K562 (cell line): ENCODE data around the gene SEC14L5. TPM values are rescaled to one million over a fixed set of nuclear protein-coding genes. Genes with fewer than 3 reads are reported as not detected.

ENCODE experiments used
- BCL6 ChIP-seq: fragments of 250-450 bp; sonication (Bioruptor Pico); IDR thresholded peaks from 2 replicates; pipeline ENCODE4 v1.4.0; 2020
- CHCHD3 ChIP-seq: fragments of 250-450 bp; sonication (Bioruptor Pico); IDR thresholded peaks from 2 replicates; pipeline ENCODE4 v2.1.2; 2022; ENCODE audit warnings: mild to moderate bottlenecking
- CREB3 ChIP-seq: fragments of 450-650 bp; conservative IDR thresholded peaks from 2 replicates; pipeline ENCODE4 v1.6.1; 2016; ENCODE audit warnings: missing genetic modification characterization, low read depth, mild to moderate bottlenecking, missing compliant biosample characterization, moderate library complexity
- CTCF ChIP-seq, 3 experiments: IDR thresholded peaks in 2 of 3; conservative IDR thresholded peaks in 1 of 3; 2 replicates each; pipeline ENCODE4 v1.5.1; 2011 to 2012; ENCODE audit warnings: low read length in 3 of 3, mild to moderate bottlenecking in 3 of 3, control low read depth in 2 of 3, improper control_type of control experiment in 1 of 3, inconsistent platforms in 1 of 3, low read depth in 1 of 3, mixed read lengths in 1 of 3, moderate library complexity in 1 of 3; ENCODE audit not compliant: insufficient read depth in 2 of 3
- FOXM1 ChIP-seq, 2 experiments: fragments of 450-650 bp in 1 of 2; sonication (generic) in 1 of 2; formaldehyde crosslinking in 1 of 2; IDR thresholded peaks; 2 replicates each; pipeline versions ENCODE4 v1.6.1 to v1.9.0; 2017 to 2022; ENCODE audit warnings: low read depth in 2 of 2, mild to moderate bottlenecking in 2 of 2, missing genetic modification reagents in 1 of 2, moderate library complexity in 1 of 2
- GTF2A2 ChIP-seq: IDR thresholded peaks from 2 replicates; pipeline ENCODE4 v1.6.1; 2016; ENCODE audit warnings: mild to moderate bottlenecking, missing genetic modification characterization, missing compliant biosample characterization
- HDAC3 ChIP-seq: fragments of 450-650 bp; IDR thresholded peaks from 2 replicates; pipeline ENCODE4 v1.6.1; 2018; ENCODE audit warnings: borderline replicate concordance, mild to moderate bottlenecking, moderate library complexity; ENCODE audit not compliant: partially characterized antibody
- HDAC8 ChIP-seq: fragments of 450-650 bp; IDR thresholded peaks from 2 replicates; pipeline ENCODE4 v1.6.1; 2016; ENCODE audit warnings: mild to moderate bottlenecking, missing genetic modification characterization, moderate library complexity, missing compliant biosample characterization
- NFYB ChIP-seq: IDR thresholded peaks from 2 replicates; pipeline ENCODE4 v1.6.1; 2011; ENCODE audit warnings: mild to moderate bottlenecking, moderate library complexity; ENCODE audit not compliant: insufficient read length; ENCODE audit errors: extremely low read depth
- PHF21A ChIP-seq: fragments of 450-650 bp; IDR thresholded peaks from 2 replicates; pipeline ENCODE4 v1.6.1; 2017; ENCODE audit warnings: low read depth, borderline replicate concordance
- RB1 ChIP-seq: fragments of 450-650 bp; IDR thresholded peaks from 2 replicates; pipeline ENCODE4 v1.6.1; 2017; ENCODE audit warnings: low read depth, mild to moderate bottlenecking
- RBFOX2 ChIP-seq: fragments of 200-400 bp; formaldehyde crosslinking; IDR thresholded peaks from 2 replicates; pipeline ENCODE4 v1.6.1; 2017; ENCODE audit warnings: low read depth, mild to moderate bottlenecking, low read length, moderate library complexity
- SAP30 ChIP-seq: fragments of 200-600 bp; sonication (generic); IDR thresholded peaks from 2 replicates; pipeline ENCODE4 v1.6.1; 2012; ENCODE audit warnings: borderline replicate concordance, low read depth, mild to moderate bottlenecking, moderate library complexity, low read length, control low read depth, inconsistent platforms; ENCODE audit not compliant: insufficient read depth, poor library complexity, severe bottlenecking
- SMAD2 ChIP-seq: fragments of 150-350 bp; IDR thresholded peaks from 2 replicates; pipeline ENCODE4 v1.6.1; 2014; ENCODE audit warnings: low read depth, mild to moderate bottlenecking, low read length
- STAT6 ChIP-seq: sonication (generic); formaldehyde crosslinking; IDR thresholded peaks from 2 replicates; pipeline ENCODE4 v1.8.1; 2023; ENCODE audit warnings: mild to moderate bottlenecking, missing genetic modification reagents
- ZBTB17 ChIP-seq: fragments of 450-650 bp; formaldehyde crosslinking; IDR thresholded peaks from 2 replicates; pipeline ENCODE4 v1.4.0; 2020; ENCODE audit warnings: mild to moderate bottlenecking
- ZNF133 ChIP-seq: fragments of 250-450 bp; sonication (Bioruptor Pico); IDR thresholded peaks from 2 replicates; pipeline ENCODE4 v1.4.0; 2020; ENCODE audit warnings: mild to moderate bottlenecking
- ZNF263 ChIP-seq: sonication (generic); formaldehyde crosslinking; IDR thresholded peaks from 2 replicates; pipeline ENCODE4 v1.8.0; 2022; ENCODE audit warnings: mild to moderate bottlenecking, missing genetic modification reagents, borderline replicate concordance
- ZNF41 ChIP-seq: fragments of 250-450 bp; sonication (Bioruptor Pico); conservative IDR thresholded peaks from 2 replicates; pipeline ENCODE4 v1.4.0; 2020; ENCODE audit warnings: mild to moderate bottlenecking
- ZNF766 ChIP-seq: fragments of 200-800 bp; sonication (Bioruptor generic); conservative IDR thresholded peaks from 2 replicates; pipeline ENCODE4 v1.6.1; 2016; ENCODE audit warnings: missing genetic modification characterization, missing compliant biosample characterization
- ZSCAN29 ChIP-seq: fragments of 450-650 bp; IDR thresholded peaks from 2 replicates; pipeline ENCODE4 v1.6.1; 2017
- polyA plus RNA-seq, 8 experiments: library from polyadenylated mRNA; depleted of rRNA in 4 of 8; stranded (reverse) in 5 of 8; unstranded in 3 of 8; fragments of >200 nt; fragmentation: Nextera tagmentation in 2 of 8; fragmentation: Illumina TruSeq in 1 of 8; extraction: Ambion mirVana in 2 of 8; extraction: Trizol in 1 of 8; gene quantifications; 2 replicates each; pipeline versions ENCODE4 v1.2.1 to v1.2.3, GENCODE V29; 2011 to 2014; ENCODE audit warnings: inconsistent platforms in 1 of 8, missing spikeins in 1 of 8
- total RNA-seq, 7 experiments: library from RNA; depleted of rRNA in 6 of 7; stranded (reverse); fragments of >200 nt in 6 of 7; fragmentation: Illumina TruSeq in 2 of 7; extraction: Trizol in 2 of 7; gene quantifications; 2 replicates each; pipeline versions ENCODE4 v1.2.1 to v1.2.3, GENCODE V29; 2011 to 2021; ENCODE audit warnings: low replicate concordance in 1 of 7

The SEC14L5 gene
- total and polyA plus RNA-seq, 9 of the 15 experiments (the other 6 are each of a cell fraction or from before 2014, with no cell fraction given): 0.11 TPM; not detected in 8

- no peak for TF ChIP-seq CREB3
- peak; percentile 76 for TF ChIP-seq RBFOX2
- TF ChIP-seq CHCHD3: no peak
- no peak for TF ChIP-seq BCL6 (CRISPR knock-in tag)
- no peak for TF ChIP-seq SMAD2
- TF ChIP-seq ZNF766: peak; percentile 66; the same call in 1 of the 2 replicates
- TF ChIP-seq ZNF133 (CRISPR knock-in tag): no peak
- no peak for TF ChIP-seq CTCF (IDR thresholded peaks at IDR 0.05 in 2 of 3, conservative IDR thresholded peaks at IDR 0.05 in 1 of 3; ENCODE audit: insufficient read depth in 2 of 3, low read depth in 1 of 3, low read length in 3 of 3)
- TF ChIP-seq ZNF41 (CRISPR knock-in tag): no peak
- TF ChIP-seq HDAC3: no peak
- TF ChIP-seq RB1: peak; percentile 38; the same call in 1 of the 2 replicates
- no peak for TF ChIP-seq ZSCAN29
- peak; percentile 99 for TF ChIP-seq SAP30
- peak; percentile 44; the same call in 1 of the 2 replicates for TF ChIP-seq ZNF263 (CRISPR knock-in tag)
- TF ChIP-seq GTF2A2: no peak
- no peak for TF ChIP-seq NFYB
- TF ChIP-seq ZBTB17 (CRISPR knock-in tag): no peak
- TF ChIP-seq PHF21A: no peak
- no peak for TF ChIP-seq STAT6 (CRISPR knock-in tag)
- no peak for TF ChIP-seq HDAC8
- TF ChIP-seq FOXM1 (IDR thresholded peaks at IDR 0.05; ENCODE audit: low read depth): no peak
- no peak for TF ChIP-seq FOXM1 (CRISPR knock-in tag; IDR thresholded peaks at IDR 0.05; ENCODE audit: low read depth)
These were observed 75.4 kb downstream of the SEC14L5 start, which contains the start of gene NAGPA (continued) for GRCh38 chr16:5033256-5034166.
